HG02943 (cell line): ENCODE measurements around the gene SLC25A22.

Experiments used
- ATAC-seq: cut with Tn5 transposase; IDR thresholded peaks from one replicate; pipeline ENCODE4 v1.9.1; 2021; ENCODE audit warnings: mild to moderate bottlenecking, low read depth, moderate library complexity; ENCODE audit not compliant: unreplicated experiment

SLC25A22 gene

GRCh38 chr11:792535-792821, 5.6 kb downstream of the SLC25A22 start:
- no peak for ATAC-seq

GRCh38 chr11:791658-792534, 6.2 kb downstream of the SLC25A22 start:
- ATAC-seq = no peak

DNA sequence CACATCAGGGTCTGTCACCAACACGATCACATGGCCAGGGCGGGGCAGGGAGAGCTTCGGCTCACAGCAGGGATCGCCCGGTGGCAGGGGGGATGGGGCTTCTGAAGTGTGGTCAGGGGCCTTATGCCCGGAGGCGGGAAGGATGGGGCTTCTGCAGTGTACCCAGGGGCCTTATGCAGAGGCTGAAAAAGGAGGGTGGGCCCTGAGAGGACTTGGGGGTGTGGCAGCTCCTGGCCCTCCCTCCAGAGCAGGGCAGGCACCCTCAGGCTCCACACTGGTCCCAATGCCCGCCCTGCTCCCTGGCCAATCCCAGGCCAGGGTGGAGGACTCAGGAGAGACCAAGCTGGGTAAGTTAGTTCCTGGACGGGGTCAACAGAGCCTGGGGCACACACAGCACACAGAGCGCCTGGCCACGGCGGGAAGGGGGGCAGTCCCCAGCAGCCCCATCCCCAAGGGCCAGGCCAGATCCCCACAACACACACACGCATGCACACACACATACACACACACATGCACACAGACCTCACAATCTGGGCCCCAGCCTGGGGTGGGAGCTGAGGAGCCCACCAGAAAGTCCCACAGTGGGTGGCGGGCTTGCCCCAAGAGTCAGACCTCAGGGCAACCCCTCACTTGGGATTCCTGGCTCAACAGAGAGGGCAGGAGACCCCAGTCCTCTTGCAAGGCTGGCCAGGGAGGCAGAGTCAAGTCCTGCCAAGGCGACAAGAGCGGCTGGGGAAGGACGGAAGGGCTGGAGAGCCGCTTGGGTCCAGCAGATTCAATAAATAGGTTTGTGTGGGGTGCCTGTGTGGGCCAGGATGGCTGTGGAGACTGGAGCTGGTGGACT, 7.1 kb downstream of the SLC25A22 start:
- no peak for ATAC-seq

DNA sequence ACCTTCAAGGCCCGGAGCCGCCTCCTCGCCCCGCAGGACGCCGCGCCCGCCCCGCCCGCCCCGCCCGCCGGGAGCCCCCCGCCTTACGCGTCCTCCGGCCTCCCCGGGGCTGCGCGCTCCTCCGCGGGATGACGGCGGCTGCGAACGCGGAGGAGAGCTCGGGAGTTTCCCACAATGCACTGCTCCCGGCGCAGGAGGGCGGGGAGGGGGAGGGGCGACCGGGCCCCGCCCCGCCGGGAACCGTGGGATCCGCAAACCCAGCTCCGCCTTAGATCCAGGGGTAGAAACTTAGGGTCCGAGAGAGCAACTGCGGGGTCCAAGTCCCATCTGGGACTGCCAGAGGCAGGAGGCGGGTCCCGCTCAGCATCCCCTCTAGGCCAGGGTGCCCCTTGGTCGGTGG, 8.1 kb downstream of the SLC25A22 start, which contains the start of gene CEND1:
Gene CEND1, minus strand, starts transcription at position 148 of the 400 bp plus-strand sequence. CDS start 1,514 bp downstream, outside the sequence.
- no peak for ATAC-seq

DNA sequence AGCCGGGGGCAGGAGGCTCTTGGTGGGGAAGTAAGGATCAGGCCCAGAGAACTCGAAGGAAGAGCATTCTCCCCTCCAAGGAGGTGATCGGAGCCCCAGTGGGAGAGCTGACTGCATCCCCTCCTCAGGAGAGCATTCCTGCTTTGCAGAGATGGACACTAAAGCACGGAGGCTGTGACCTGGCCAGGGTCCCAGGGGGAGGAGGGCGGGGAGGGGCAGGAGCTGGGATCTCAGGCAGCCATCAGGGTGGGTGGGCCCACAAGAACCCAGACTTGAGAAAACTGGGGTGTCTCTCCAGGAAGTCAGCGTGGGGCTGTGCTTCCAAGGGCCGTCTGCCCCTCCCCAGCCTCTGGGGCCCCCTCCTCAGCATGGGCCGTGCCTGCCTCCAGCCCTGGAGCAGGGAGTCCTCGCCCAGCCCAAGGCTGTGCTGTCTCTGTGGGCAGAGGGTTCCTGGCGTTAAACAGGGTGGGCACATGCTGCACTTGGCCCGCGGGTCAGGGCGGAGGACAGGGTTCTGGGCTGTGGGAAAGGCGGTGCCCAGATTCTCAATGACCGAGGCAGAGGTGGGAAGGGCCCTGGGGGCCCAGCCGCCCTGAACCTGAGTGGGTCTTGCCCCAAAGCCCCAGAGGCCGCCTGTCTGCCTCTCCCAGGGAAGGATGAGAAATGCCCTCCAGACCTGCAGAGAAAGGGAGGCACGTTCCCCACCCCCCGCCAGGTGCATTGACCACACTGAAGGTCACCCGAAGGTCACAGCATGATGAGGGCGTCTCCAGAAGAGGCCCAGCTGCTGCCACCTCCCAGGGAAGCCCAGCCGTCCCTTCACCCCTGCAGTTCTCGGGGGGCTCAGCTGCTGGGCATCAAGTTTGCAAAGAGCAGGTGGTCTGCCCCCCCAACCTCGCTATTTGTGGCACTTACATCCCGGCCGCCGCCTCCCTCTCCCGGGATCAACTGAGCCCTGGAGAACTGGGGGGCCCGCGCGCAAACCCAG, 8.8 kb downstream of the SLC25A22 start:
- no peak for ATAC-seq

GRCh38 chr11:788009-788640, 10.0 kb downstream of the SLC25A22 start:
- ATAC-seq = no peak

GRCh38 chr11:787084-787675, 10.9 kb downstream of the SLC25A22 start:
- ATAC-seq = no peak

- ATAC-seq = no peak
Observed at GRCh38 chr11:786235-787083, 11.6 kb downstream of the SLC25A22 start.

GRCh38 chr11:783581-784015, 14.5 kb downstream of the SLC25A22 start:
- ATAC-seq = no peak

GRCh38 chr11:782264-783174, 15.6 kb downstream of the SLC25A22 start:
- no peak for ATAC-seq

DNA sequence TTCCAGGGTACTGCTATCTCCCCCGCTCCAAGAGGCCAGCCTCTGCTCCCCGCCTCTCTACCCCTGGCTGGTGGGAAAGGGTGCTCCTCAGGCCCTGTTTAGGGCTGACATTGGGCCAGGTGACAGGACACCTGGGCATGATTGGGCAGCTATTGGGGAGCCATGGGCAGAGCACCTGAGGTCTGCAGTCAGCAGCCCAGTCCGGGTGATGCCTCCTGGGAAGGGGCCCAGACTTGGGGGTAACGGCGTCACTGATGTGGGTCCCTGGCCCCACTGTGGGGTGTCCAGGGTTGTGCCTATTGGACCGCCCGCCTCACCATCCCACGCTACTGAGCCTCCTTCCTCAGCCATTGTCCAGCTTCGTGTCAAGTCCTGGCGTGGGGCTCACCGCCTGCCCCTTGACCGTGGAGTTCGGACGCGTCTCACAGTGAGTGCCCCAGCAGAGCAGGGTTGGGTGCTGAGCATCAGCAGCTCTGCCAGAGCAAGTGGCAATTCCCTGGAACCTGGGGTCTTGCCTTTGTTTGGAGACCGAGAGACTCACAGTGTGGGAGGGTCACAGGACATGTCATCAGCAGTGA, 18.0 kb downstream of the SLC25A22 start:
- no peak for ATAC-seq

DNA sequence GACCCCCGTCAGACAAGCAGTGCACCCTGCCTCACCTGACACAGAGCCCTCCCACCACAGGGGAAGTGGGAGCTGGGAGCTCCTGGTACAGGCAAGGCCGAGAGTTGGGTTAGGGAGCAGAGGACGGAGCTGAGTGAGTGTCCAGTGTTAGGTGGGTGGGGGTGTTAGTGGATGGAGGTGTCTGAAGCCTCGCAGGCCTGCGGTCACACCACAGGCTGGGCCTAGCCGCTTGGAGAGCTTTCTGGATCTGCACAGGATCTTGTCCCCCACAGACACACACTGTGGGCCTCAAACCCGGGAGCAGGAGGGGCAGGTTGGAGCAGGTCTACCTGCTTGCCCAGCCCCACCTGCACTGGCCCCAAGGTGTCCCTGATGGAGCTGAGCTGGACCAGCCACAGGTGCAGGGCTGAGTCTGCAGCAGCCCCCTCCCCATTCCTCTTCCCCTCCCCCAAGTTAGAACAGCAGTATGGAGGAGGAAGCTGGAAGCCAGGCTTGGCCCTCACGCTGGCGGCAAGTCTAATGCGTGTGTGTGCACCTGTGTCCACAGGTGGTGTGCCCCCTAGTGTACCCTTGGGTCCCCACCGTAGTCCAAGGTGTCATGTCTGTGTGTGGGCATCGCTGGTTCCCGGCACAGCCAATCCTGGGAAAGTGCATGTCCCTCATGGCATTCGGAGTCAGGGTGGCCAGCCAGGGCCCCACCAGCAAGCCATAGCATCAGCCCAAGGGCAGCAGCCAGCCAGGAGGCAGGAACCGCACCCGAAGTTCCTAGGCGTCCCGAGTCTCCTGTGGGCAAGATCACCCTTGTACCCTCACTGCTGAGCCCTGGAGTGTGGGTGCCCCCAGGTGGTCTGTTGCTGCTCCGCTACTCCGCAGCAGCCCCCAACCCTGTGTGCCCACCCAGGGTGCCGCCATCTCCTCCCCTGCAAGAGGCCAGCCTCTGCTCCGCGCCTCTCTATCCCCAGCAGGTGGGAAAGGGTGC, 18.8 kb downstream of the SLC25A22 start:
- ATAC-seq = no peak

DNA sequence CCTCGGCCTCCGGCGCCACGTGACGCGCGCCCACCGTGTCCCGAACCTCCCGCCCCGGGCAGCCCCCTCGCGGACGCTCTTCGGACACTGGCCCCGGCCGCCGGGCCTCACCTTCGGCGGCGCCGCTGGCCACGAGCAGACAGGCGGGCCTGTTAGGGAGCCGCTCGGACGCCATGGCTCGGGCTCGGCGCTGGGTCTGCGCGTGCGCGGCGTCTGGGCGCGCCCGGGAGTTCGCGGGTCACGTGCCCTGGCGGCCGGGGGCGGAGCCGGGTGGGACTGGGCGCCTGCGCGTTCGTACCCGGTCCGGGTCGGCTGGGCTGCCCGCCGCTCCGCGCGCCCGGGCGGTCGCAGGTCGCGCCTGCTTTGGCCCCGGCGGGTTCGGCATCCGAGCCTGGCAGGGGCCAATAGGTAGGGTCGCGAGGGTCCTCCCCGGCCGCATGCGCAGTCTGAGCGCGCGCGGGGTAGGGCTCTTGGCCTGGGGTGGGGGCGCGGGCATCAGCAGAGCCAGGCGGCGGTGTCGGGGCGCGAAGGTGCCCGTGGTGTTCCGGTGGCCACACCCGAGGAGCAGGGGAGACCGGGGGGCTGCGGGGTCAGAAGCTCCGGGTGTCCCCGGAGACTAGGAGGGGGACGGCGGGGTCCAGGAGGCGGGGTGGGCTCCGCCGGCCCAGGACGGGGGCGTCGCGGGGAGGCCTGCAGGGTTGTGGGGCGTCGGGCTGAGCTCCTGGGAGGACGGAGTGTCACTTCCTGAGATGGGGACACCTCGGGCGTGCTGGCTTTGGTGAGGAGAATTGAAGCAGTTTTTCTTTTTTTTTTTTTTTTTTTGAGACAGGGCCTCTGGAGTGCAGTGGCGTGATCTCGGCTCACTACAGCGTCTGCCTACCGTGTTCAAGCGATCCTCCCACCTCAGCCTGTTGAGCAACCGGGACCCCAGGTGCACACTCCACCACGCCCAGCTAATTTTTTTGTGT, 20.5 kb downstream of the SLC25A22 start, which contains the start of gene GATD1:
Gene GATD1, minus strand, starts transcription at position 200 of the 968 bp plus-strand sequence. Its CDS starts 25 bp downstream, at position 175.
- peak; percentile 57 for ATAC-seq

DNA sequence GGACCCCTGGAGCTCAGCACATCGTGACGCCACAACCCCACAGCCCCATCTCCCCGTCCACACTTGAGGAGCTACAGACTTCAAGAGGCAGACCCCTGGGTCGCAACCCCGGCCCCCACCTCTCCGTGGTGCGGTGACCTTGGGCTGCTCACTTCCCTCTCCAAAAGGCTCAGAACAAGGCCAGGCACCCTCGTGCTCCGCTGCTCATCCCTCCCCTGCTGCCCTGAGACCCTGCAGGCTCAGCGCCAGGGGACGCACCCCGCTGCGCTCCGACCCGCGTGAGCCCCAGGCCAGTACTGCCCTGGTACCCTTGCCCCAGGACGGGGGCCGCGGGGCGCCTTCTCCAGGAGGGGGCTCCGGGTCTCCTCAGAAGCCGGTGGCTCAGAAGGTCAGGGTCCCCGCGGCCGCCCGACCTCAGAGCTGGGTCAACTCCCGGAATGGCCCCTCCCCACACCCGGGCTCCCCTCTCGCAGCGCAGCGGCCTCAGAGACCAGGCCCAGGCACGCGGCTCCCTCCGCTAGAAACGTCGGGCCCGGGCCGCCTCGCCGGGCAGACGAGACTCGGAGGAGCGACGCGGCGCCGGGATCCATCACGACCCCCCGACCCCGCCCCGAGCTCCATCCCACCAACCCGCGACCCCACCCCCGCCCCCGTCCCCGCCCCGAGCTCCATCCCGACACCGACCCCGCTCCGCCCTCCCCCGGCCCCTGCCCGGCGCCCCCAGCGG, 21.4 kb downstream of the SLC25A22 start:
- ATAC-seq = peak; percentile 34
